A549 treated with GW870086 at 1 μM for 4 hours (cell line): ENCODE measurements around the gene RASGRF2. TPM values are rescaled to one million over a fixed set of nuclear protein-coding genes. Genes with fewer than 3 reads are reported as not detected.

Source experiments
- total RNA-seq: library from RNA; stranded (reverse); fragments of 200-300 nt; extraction: Qiagen RNA extraction; gene quantifications from 5 replicates; pipeline ENCODE4 v1.2.3, GENCODE V29; 2022; ENCODE audit warnings: low read depth

The RASGRF2 gene, protein sequence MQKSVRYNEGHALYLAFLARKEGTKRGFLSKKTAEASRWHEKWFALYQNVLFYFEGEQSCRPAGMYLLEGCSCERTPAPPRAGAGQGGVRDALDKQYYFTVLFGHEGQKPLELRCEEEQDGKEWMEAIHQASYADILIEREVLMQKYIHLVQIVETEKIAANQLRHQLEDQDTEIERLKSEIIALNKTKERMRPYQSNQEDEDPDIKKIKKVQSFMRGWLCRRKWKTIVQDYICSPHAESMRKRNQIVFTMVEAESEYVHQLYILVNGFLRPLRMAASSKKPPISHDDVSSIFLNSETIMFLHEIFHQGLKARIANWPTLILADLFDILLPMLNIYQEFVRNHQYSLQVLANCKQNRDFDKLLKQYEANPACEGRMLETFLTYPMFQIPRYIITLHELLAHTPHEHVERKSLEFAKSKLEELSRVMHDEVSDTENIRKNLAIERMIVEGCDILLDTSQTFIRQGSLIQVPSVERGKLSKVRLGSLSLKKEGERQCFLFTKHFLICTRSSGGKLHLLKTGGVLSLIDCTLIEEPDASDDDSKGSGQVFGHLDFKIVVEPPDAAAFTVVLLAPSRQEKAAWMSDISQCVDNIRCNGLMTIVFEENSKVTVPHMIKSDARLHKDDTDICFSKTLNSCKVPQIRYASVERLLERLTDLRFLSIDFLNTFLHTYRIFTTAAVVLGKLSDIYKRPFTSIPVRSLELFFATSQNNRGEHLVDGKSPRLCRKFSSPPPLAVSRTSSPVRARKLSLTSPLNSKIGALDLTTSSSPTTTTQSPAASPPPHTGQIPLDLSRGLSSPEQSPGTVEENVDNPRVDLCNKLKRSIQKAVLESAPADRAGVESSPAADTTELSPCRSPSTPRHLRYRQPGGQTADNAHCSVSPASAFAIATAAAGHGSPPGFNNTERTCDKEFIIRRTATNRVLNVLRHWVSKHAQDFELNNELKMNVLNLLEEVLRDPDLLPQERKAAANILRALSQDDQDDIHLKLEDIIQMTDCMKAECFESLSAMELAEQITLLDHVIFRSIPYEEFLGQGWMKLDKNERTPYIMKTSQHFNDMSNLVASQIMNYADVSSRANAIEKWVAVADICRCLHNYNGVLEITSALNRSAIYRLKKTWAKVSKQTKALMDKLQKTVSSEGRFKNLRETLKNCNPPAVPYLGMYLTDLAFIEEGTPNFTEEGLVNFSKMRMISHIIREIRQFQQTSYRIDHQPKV (N-terminal part only)
- total RNA-seq, result 1.3 to 1.6 TPM (median 1.3 TPM) in 5 replicates

DNA sequence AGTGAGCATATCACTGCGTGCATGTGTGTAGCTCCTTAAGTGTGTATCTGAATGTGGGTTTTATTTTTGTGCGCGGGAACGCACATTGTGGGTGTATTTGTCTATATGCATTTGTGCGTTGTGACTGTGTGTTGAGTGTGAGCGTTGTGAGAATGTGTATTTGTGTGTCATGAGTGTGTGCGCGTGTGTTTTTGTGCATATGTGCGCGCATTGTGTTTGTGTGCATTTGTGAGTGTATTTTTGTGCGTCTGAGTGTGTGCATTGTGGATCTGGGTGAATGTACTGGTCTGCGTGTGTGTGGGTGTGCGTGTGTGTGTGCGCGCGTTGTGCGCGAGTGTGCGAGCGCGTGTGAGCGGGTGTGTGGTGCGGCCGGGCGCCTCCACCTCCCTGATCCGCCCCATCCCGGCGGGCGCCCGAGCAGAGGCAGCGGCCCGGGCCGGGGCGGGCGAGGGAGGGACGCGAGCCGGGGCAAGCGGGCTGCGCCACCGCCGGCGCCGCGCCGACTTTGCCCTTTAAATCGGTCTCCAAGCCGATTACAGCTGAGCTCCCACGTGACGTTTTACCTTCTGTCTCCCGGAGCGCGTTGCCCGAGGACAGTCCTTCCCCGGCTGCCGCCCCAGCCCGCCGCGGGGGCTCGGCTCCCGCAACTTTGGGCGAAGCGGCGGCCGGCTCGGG, at the start of gene RASGRF2:
RASGRF2 (plus strand) TSS at position 596 of the 675 bp plus-strand sequence. CDS start 376 bp downstream, outside the sequence.

DNA sequence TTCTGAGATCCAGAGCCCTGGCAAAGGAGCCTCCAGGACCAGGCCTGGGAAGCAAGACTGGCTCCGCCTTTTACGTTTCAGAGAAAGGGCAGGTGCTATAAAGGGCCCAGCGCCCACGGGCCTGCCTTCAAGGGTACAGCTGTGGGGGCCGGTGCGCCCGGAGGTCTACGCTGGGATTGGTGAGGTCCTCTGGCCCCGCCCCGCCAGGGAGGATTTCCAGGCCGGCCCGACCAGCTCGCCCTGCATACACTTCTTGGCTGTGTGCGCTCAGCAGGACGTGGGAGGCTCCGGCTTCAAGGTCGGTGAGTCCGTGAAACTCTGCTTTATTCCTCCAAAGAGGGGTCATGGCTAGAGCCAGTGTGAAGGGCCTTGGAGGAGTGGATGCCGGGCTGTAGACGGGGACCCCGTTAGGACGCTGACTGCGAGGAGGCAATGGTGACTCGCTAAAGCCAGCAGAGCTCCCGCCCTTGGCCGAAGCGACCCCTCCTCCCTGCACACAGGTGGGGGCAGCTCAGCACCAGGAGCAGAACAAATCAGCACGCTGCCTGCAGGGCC, 273.0 kb downstream of the RASGRF2 start, which contains the start of gene CKMT2:
CKMT2 (plus strand) TSS at position 243 of the 555 bp plus-strand sequence. CDS start 17,811 bp downstream, outside the sequence.

